Measurements from ENCODE around the gene PTPN23. TPM values are rescaled to one million over a fixed set of nuclear protein-coding genes. Genes with fewer than 3 reads are reported as not detected.
A peak's percentile ranks its signal among the peaks of the same experiment; 100 is the strongest.

PTPN23 gene
- total and polyA plus RNA-seq, 2 of the 13 experiments (the other 11 are each of a cell fraction or from before 2014, with no cell fraction given), result 2.3 to 3.7 TPM

DNA sequence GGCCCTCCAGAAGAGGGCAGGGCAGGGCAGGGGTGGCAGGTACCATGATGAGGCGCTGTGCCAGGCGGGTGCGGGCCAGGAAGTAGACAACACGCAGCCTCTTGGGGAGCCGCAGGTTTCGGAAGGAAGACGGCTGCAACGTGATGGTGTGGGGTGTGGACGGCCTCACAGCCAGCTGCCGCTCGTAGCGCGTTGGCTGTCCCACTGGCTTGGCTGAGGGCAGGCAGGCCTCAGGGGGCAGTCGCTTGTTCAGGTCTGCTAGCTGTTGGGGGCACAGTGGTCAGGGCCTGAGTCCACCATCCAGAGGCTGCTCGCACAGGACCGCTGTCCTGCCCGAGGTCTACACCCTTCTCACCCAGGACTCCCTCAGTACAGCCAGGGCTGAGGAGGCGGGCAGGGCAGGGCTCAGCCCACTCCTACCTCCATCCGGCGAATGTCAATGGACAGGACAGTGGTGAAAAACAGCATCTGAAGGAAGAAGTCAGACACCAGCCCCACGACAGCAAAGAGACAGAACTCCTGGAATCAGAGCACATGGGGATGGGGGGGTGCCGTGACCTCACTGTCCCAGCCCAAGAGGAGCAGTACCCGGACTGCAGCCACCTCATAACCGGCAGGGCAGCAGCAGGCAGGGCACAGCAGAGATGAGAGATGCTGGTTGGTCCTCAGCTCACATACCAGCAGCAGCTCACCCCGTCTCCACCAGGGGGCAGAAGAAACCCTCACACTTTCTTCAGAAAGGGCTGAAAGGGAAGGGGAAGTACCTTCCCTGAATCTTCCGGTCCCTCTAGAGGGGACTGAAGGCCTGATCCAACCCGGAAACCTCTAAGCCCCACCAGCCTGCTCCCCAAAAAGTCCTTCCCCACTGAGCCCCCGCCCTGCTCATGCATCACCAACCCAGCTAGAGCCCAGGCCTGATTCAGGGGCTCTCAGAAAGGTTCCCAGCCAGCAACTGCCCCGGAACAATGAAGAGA is 40.0 kb downstream of the PTPN23 start (continued):
- TF ChIP-seq ZFY (CRISPR knock-in tag; IDR thresholded peaks at IDR 0.05) (0 out of 2 replicates have a peak, but pooled peaks have one; percentile 20), MBNL3 (CRISPR knock-in tag; conservative IDR thresholded peaks at IDR 0.05) (no peak), ZBTB7B (CRISPR knock-in tag; IDR thresholded peaks at IDR 0.05) (no peak), ZNF124 (CRISPR knock-in tag; IDR thresholded peaks at IDR 0.05) (no peak), CEBPG (CRISPR knock-in tag; IDR thresholded peaks at IDR 0.05) (no peak), NR2C2 (CRISPR knock-in tag; IDR thresholded peaks at IDR 0.05; ENCODE audit: borderline replicate concordance) (peak; percentile 67; the same call in 1 of the 2 replicates), CBX5 (CRISPR knock-in tag; IDR thresholded peaks at IDR 0.05; ENCODE audit: borderline replicate concordance) (peak; percentile 56; the same call in 1 of the 2 replicates), HNRNPLL (IDR thresholded peaks at IDR 0.05; ENCODE audit: low read depth, low read length, poor library complexity, severe bottlenecking) (no peak), ZNF615 (CRISPR knock-in tag; IDR thresholded peaks at IDR 0.05; ENCODE audit: borderline replicate concordance) (no peak), CHCHD3 (CRISPR knock-in tag; IDR thresholded peaks at IDR 0.05) (no peak), ZNF678 (CRISPR knock-in tag; IDR thresholded peaks at IDR 0.05) (no peak), ZNF792 (CRISPR knock-in tag; IDR thresholded peaks at IDR 0.05) (no peak), NFYC (CRISPR knock-in tag; IDR thresholded peaks at IDR 0.05) (no peak), ZNF589 (CRISPR knock-in tag; conservative IDR thresholded peaks at IDR 0.05) (no peak), RXRA (CRISPR knock-in tag; IDR thresholded peaks at IDR 0.05) (peak; percentile 25), RAD21 (CRISPR knock-in tag; IDR thresholded peaks at IDR 0.05) (peak; percentile 82), ZNF335 (CRISPR knock-in tag; IDR thresholded peaks at IDR 0.05) (no peak), AHR (CRISPR knock-in tag; IDR thresholded peaks at IDR 0.05) (no peak), ZNF563 (CRISPR knock-in tag; IDR thresholded peaks at IDR 0.05) (no peak)
- TF ChIP-seq, protein P1, sequence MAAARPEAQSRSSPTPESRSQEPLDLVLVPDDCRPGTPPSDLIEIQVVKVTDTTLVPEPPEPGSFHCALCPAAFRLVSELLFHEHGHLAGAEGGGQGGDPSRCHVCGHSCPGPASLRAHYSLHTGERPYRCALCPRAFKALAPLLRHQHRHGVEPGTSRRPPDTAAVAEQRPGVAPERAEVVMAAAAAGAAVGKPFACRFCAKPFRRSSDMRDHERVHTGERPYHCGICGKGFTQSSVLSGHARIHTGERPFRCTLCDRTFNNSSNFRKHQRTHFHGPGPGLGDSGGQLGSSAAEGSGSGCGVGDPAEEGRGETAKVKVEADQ (CRISPR knock-in tag; IDR thresholded peaks at IDR 0.05; ENCODE audit: borderline replicate concordance), result no peak
- TF ChIP-seq, protein P2, sequence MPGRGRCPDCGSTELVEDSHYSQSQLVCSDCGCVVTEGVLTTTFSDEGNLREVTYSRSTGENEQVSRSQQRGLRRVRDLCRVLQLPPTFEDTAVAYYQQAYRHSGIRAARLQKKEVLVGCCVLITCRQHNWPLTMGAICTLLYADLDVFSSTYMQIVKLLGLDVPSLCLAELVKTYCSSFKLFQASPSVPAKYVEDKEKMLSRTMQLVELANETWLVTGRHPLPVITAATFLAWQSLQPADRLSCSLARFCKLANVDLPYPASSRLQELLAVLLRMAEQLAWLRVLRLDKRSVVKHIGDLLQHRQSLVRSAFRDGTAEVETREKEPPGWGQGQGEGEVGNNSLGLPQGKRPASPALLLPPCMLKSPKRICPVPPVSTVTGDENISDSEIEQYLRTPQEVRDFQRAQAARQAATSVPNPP (CRISPR knock-in tag; IDR thresholded peaks at IDR 0.05), result no peak
- TF ChIP-seq, protein P3, sequence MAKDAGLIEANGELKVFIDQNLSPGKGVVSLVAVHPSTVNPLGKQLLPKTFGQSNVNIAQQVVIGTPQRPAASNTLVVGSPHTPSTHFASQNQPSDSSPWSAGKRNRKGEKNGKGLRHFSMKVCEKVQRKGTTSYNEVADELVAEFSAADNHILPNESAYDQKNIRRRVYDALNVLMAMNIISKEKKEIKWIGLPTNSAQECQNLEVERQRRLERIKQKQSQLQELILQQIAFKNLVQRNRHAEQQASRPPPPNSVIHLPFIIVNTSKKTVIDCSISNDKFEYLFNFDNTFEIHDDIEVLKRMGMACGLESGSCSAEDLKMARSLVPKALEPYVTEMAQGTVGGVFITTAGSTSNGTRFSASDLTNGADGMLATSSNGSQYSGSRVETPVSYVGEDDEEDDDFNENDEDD (CRISPR knock-in tag; IDR thresholded peaks at IDR 0.05; ENCODE audit: borderline replicate concordance), result no peak
- TF ChIP-seq, protein P4, sequence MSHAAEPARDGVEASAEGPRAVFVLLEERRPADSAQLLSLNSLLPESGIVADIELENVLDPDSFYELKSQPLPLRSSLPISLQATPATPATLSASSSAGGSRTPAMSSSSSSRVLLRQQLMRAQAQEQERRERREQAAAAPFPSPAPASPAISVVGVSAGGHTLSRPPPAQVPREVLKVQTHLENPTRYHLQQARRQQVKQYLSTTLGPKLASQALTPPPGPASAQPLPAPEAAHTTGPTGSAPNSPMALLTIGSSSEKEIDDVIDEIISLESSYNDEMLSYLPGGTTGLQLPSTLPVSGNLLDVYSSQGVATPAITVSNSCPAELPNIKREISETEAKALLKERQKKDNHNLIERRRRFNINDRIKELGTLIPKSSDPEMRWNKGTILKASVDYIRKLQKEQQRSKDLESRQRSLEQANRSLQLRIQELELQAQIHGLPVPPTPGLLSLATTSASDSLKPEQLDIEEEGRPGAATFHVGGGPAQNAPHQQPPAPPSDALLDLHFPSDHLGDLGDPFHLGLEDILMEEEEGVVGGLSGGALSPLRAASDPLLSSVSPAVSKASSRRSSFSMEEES (CRISPR knock-in tag; IDR thresholded peaks at IDR 0.05), result no peak
- TF ChIP-seq, protein P5, sequence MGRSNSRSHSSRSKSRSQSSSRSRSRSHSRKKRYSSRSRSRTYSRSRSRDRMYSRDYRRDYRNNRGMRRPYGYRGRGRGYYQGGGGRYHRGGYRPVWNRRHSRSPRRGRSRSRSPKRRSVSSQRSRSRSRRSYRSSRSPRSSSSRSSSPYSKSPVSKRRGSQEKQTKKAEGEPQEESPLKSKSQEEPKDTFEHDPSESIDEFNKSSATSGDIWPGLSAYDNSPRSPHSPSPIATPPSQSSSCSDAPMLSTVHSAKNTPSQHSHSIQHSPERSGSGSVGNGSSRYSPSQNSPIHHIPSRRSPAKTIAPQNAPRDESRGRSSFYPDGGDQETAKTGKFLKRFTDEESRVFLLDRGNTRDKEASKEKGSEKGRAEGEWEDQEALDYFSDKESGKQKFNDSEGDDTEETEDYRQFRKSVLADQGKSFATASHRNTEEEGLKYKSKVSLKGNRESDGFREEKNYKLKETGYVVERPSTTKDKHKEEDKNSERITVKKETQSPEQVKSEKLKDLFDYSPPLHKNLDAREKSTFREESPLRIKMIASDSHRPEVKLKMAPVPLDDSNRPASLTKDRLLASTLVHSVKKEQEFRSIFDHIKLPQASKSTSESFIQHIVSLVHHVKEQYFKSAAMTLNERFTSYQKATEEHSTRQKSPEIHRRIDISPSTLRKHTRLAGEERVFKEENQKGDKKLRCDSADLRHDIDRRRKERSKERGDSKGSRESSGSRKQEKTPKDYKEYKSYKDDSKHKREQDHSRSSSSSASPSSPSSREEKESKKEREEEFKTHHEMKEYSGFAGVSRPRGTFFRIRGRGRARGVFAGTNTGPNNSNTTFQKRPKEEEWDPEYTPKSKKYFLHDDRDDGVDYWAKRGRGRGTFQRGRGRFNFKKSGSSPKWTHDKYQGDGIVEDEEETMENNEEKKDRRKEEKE (IDR thresholded peaks at IDR 0.05), result no peak

Data from HepG2 (cell line).